HG03196 (cell line): ENCODE results near the gene RCN1.
A peak's percentile ranks its signal among the peaks of the same experiment; 100 is the strongest.
"Not testable (repeated sequence)": the region's sequence is repeated elsewhere in the genome, so short reads cannot be mapped to it uniquely, and the experiment has no call there.

Source experiments
- ATAC-seq: cut with Tn5 transposase; IDR thresholded peaks from one replicate; pipeline ENCODE4 v1.9.1; 2021; ENCODE audit not compliant: unreplicated experiment

Gene RCN1

GRCh38 chr11:32073644-32074026 is 17.2 kb upstream of the RCN1 start:
- no peak for ATAC-seq

GRCh38 chr11:32079553-32079952 is 11.3 kb upstream of the RCN1 start:
- ATAC-seq = no peak

- ATAC-seq = no peak
Measured at GRCh38 chr11:32080361-32080980, 10.4 kb upstream of the RCN1 start.

GRCh38 chr11:32081129-32081641 is 9.7 kb upstream of the RCN1 start:
- peak; percentile 54 for ATAC-seq

GRCh38 chr11:32081901-32082300 is 9.0 kb upstream of the RCN1 start:
- no peak for ATAC-seq

- ATAC-seq = no peak
Measured at GRCh38 chr11:32082346-32082986, 8.4 kb upstream of the RCN1 start.

- no peak for ATAC-seq
Measured at GRCh38 chr11:32087597-32087996, 3.3 kb upstream of the RCN1 start.

GRCh38 chr11:32088117-32088941 is 2.5 kb upstream of the RCN1 start:
- ATAC-seq = no peak

- ATAC-seq = no peak
Measured at GRCh38 chr11:32092581-32093170, 1.8 kb downstream of the RCN1 start.

GRCh38 chr11:32094923-32095322 is 4.0 kb downstream of the RCN1 start:
- ATAC-seq = no peak

GRCh38 chr11:32098142-32098903 is 7.4 kb downstream of the RCN1 start:
- no peak for ATAC-seq

GRCh38 chr11:32099516-32099915 is 8.6 kb downstream of the RCN1 start:
- ATAC-seq = no peak

- ATAC-seq = no peak
Measured at GRCh38 chr11:32100495-32100894, 9.6 kb downstream of the RCN1 start.

GRCh38 chr11:32101791-32102190 is 10.9 kb downstream of the RCN1 start:
- no peak for ATAC-seq

- ATAC-seq = not testable (repeated sequence)
Measured at GRCh38 chr11:32103121-32103719, 12.3 kb downstream of the RCN1 start.

- ATAC-seq = no peak
Measured at GRCh38 chr11:32103941-32104340, 13.1 kb downstream of the RCN1 start.

GRCh38 chr11:32105871-32106560 is 15.1 kb downstream of the RCN1 start:
- ATAC-seq = peak; percentile 62

GRCh38 chr11:32107647-32108046 is 16.8 kb downstream of the RCN1 start:
- no peak for ATAC-seq

- ATAC-seq = no peak
Measured at GRCh38 chr11:32108576-32108975, 17.7 kb downstream of the RCN1 start.

- ATAC-seq = no peak
Measured at GRCh38 chr11:32109138-32109537, 18.3 kb downstream of the RCN1 start.
